ENCODE results near the gene SLC14A1. TPM values are rescaled to one million over a fixed set of nuclear protein-coding genes. Genes with fewer than 3 reads are reported as not detected.

The SLC14A1 gene
- total and polyA plus RNA-seq, 2 of the 8 experiments (the other 6 are each of a cell fraction or from before 2014, with no cell fraction given) = 0.18 TPM; not detected in 1

DNA sequence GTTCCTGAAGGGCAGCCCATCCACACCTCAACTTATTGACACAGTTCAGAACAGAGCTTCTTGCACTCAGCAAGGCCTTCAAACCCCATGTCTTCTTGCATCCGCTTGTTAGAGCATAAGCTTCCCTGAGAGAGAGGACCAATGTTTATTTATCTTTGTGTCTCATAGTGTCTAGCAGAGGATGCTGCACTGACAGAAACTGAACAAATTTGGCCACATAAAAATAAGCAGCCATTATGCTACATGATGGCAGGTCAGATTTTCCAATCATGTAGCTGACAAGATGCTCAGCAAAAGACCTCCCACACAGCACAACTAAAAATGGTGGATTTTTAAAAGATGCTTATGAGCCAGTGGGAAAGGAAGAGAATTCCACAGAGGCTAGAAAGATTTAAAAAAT is 63.4 kb downstream of the SLC14A1 start:
- Histone ChIP-seq H2BK15ac (ENCODE audit: low read length) (no peak overlapping the region), H3K9me3 (ENCODE audit: insufficient read depth in 2 of 2, low read depth in 1 of 2, low read length in 1 of 2) (no peaks in the 10 kb centered on the region), H4K20me1 (replicated peaks in 1 of 2; ENCODE audit: control insufficient read depth in 1 of 2, insufficient read depth in 2 of 2, low read length in 2 of 2) (no peaks in the 10 kb centered on the region), H3K4me1 (replicated peaks in 1 of 4; ENCODE audit: control insufficient read depth in 3 of 4, insufficient read depth in 4 of 4, low read length in 3 of 4) (peaks cover 0 to 11% (median 6%) of the 10 kb centered on the region in 4 experiments; a peak in 4 of 7 replicates), H3K79me2 (ENCODE audit: control insufficient read depth in 1 of 2, insufficient read depth in 2 of 2, low read length in 2 of 2) (no peaks in the 10 kb centered on the region), H2BK5ac (ENCODE audit: low read depth, low read length) (no peak overlapping the region), H3K23ac (ENCODE audit: insufficient read length) (no peak overlapping the region), H3K79me1 (ENCODE audit: low read depth, low read length) (no peaks in the 10 kb centered on the region), H2BK20ac (ENCODE audit: low read length) (no peak overlapping the region), H2BK120ac (replicated peaks; ENCODE audit: low read depth, low read length) (no peak overlapping the region), H3K36me3 (ENCODE audit: control insufficient read depth in 2 of 4, insufficient read depth in 4 of 4, low read length in 3 of 4) (no peaks in the 10 kb centered on the region), H2AK5ac (ENCODE audit: low read depth, low read length) (no peak overlapping the region), H3K9ac (replicated peaks in 1 of 4; ENCODE audit: extremely low read depth in 1 of 4, low read depth in 3 of 4, low read length in 3 of 4) (no peak overlapping the region), H3K27ac (ENCODE audit: low read depth, low read length) (no peak overlapping the region), H4K5ac (ENCODE audit: insufficient read length, low read depth, low read length) (no peak overlapping the region), H3K4ac (replicated peaks; ENCODE audit: insufficient read length, low read depth, low read length) (no peak overlapping the region), H2AFZ (ENCODE audit: low read length) (no peak overlapping the region), H4K8ac (ENCODE audit: extremely low read depth, insufficient read depth, low read length) (no peak overlapping the region), H3K27me3 (replicated peaks in 1 of 4; ENCODE audit: control insufficient read depth in 3 of 4, extremely low read depth in 1 of 4, insufficient read depth in 3 of 4, low read length in 3 of 4) (no peaks in the 10 kb centered on the region), H2BK12ac (ENCODE audit: low read depth, low read length) (no peak overlapping the region), H3K14ac (ENCODE audit: insufficient read length) (no peak overlapping the region), H3K56ac (replicated peaks; ENCODE audit: insufficient read length, low read depth, low read length) (no peak overlapping the region), H3K4me2 (ENCODE audit: insufficient read depth in 1 of 2, low read depth in 2 of 2, low read length in 2 of 2) (no peak overlapping the region), H4K91ac (replicated peaks; ENCODE audit: insufficient read length, low read length) (no peak overlapping the region), H3K18ac (ENCODE audit: extremely low read depth, low read length) (no peak overlapping the region), H3K23me2 (ENCODE audit: low read depth, low read length) (no peaks in the 10 kb centered on the region), H3K4me3 (ENCODE audit: extremely low read depth in 1 of 4, insufficient read depth in 2 of 4, low read depth in 3 of 4, low read length in 4 of 4) (no peak overlapping the region)
- CTCF ChIA-PET (ENCODE audit: partially characterized antibody) = interaction anchor here (0.7 to 3.7 kb wide), 15 partner anchors 8 to 92 kb away, joined by 3 to 26 read pairs (median 4); no protein-coding TSS in a partner anchor
- FAIRE-seq (no peak), DNase-seq (ENCODE audit: low read depth in 1 of 2, low spot score in 2 of 2) (no peak)
- POLR2A ChIA-PET (ENCODE audit: partially characterized antibody) = interaction anchor here (1.0 to 1.4 kb wide), 2 partner anchors 11 to 20 kb away, joined by 3 to 4 read pairs; no protein-coding TSS in a partner anchor
- 80% methylated on average over 1 of the region's 1 CpG; no CpG with 5 or more reads in 1 of the 2 experiments for WGBS, 2 experiments (ENCODE audit: extremely low coverage in 1 of 2, insufficient coverage in 1 of 2, insufficient read length in 1 of 2, insufficient replicate concordance in 2 of 2, low coverage in 1 of 2, low lambda C conversion rate in 2 of 2, missing lambda C conversion rate in 1 of 2)
- TF ChIP-seq TCF12 (IDR thresholded peaks at IDR 0.05; ENCODE audit: low read depth, low read length) = no peak
- no peak for TF ChIP-seq TAF1 (IDR thresholded peaks at IDR 0.05; ENCODE audit: low read depth, low read length)
- TF ChIP-seq POLR2A (IDR thresholded peaks at IDR 0.05; ENCODE audit: control extremely low read depth in 1 of 2, low read depth in 2 of 2, low read length in 2 of 2) = no peak
- TF ChIP-seq, protein P1, sequence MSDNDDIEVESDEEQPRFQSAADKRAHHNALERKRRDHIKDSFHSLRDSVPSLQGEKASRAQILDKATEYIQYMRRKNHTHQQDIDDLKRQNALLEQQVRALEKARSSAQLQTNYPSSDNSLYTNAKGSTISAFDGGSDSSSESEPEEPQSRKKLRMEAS (IDR thresholded peaks at IDR 0.05) = no peak
- no peak for TF ChIP-seq SIRT6 (IDR thresholded peaks at IDR 0.05; ENCODE audit: low read length)
- TF ChIP-seq SP2 (IDR thresholded peaks at IDR 0.05; ENCODE audit: low read length) = no peak
- no peak for TF ChIP-seq SAP30 (IDR thresholded peaks at IDR 0.05; ENCODE audit: insufficient read depth, insufficient replicate concordance, low read length)
- no peak for TF ChIP-seq FOSL1 (IDR thresholded peaks at IDR 0.05; ENCODE audit: insufficient read depth, low read depth, low read length)
- no peak for TF ChIP-seq NANOG (IDR thresholded peaks at IDR 0.05; ENCODE audit: insufficient read depth, low read depth, low read length, poor library complexity, severe bottlenecking)
- TF ChIP-seq BRCA1 (IDR thresholded peaks at IDR 0.05; ENCODE audit: low read depth, low read length) = no peak
- TF ChIP-seq EZH2 (IDR thresholded peaks at IDR 0.05; ENCODE audit: low read depth, low read length, severe bottlenecking) = no peak
- TF ChIP-seq SUZ12 (IDR thresholded peaks at IDR 0.05; ENCODE audit: low read length) = no peak
- TF ChIP-seq EGR1 (IDR thresholded peaks at IDR 0.05; ENCODE audit: borderline replicate concordance, low read depth, low read length) = no peak
- TF ChIP-seq BACH1 (IDR thresholded peaks at IDR 0.05; ENCODE audit: low read length) = no peak
- no peak for TF ChIP-seq EP300 (IDR thresholded peaks at IDR 0.05; ENCODE audit: borderline replicate concordance in 1 of 2, low read depth in 2 of 2, low read length in 2 of 2)
